HG03520 (cell line): ENCODE measurements around the gene PCYT1B.
"Not testable (repeated sequence)": the region's sequence is repeated elsewhere in the genome, so short reads cannot be mapped to it uniquely, and the experiment has no call there.

Experiments used
- ATAC-seq: cut with Tn5 transposase; IDR thresholded peaks from one replicate; pipeline ENCODE4 v1.9.1; 2021; ENCODE audit warnings: mild to moderate bottlenecking, moderate library complexity; ENCODE audit not compliant: unreplicated experiment

The PCYT1B gene

DNA sequence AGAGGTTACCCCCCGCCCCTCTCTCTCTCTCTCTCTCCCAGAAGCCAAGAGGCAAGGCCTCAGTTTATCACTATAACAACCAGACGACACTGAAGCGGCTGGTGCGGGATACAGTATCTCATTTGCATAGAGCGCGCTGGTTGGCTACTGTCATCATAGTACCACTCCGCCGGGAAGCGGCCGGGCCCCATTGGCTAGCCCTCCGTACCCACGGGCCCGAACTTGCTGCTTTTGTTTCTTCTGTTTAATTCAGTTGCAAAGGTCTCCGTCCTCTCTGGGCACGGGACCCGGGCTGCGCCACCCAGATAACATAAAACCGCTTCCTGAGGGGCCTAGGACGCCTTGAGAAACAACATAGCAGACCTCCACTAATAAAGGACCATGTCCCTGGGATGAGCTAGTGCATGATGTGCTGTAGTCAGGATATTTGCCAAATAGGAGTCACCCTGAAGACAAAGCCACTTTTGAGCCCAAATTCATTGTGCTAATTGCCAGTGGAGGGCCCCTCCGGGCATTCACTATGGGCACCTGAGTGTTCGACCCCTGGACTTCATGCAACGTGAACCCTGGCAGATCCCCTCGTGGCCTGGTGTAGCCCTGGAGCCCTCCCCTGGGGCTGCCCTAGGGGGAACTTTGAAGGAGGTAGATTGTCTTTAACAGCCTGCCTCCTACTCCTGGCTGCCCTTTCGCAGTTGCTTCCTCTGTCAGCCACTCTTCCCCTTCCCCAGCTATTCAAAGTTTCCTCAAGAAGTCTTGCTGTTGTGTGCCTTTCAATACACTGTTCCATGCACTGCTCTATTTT, at the start of gene PCYT1B:
Gene PCYT1B (minus strand): TSS at position 91 of the 802 bp plus-strand sequence. CDS start 242 bp downstream, outside the sequence.
- peak; percentile 88 for ATAC-seq

DNA sequence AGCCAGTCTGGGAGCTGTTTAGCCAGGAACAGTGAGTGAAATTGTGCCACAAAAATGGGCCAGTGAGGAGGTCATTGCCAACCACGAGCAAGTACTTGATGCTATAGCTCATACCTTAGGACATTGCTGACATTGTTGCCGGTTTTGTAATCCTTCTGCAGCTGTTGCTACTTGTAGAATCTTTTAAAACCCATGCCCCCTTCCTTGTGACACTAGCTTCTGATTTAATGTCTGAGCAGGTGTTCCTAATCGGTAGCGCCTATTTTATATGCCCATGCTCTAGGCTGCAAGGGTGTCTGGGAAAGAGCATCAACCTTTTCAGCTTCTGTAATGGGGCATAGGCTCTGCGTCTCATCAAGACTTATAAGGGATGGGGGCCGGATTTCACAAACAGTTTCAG, 49.1 kb upstream of the PCYT1B start:
- no peak for ATAC-seq

DNA sequence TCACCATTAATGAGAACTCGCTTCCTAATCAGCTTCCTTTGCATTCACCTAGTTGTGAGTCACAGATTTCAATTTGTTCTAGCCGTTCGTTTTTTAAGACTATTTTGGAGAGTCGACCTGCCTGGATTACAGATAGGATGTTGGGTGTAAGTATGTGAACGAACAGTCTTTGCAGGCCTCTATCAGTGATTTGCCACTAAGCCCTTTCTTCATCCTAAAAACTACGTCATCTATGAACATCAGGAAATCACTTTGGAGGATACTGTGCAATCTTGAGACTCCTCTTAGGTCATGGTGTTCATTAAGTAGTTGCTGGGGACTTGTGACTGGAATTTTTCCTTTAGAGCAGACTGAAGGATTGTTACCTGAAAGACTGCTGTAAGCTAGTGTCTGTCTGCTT, 47.7 kb upstream of the PCYT1B start:
- no peak for ATAC-seq

DNA sequence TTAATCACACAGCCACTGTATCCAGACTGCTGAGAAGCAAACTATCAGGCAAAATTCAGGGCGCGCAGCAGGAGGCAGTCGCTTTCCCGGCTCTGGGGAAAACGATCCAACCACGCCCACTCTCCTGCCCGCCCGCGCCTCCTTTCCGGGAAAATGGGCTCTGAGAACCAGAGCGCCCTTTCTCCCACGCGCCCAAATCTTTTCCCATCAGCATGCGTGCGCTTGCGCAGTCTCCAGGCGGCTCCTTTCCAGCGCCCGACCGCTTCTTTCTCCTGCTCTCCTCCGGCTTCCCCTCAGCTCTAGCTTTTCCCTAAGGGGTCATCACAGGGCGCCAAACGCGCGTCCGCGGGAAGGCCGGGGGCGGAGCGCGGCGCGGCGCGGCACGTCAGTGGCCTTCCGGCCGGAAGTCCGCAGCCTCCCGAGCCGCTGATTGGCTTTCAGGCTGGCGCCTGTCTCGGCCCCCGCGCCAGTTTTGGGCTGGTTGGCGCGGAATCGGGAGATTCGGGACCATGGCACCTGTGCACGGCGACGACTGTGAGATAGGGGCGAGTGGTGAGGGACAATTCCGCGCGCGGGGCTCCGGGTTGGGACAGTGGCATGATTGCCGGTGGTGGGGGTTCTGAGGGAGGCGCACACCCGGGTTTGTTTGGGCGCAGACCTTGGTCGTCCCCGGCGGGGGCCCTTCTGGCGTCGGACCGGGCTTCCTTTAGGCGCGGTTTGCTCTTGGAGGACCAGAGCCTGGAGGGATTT, 46.5 kb upstream of the PCYT1B start, which contains the start of gene POLA1:
Gene POLA1 (plus strand): TSS at position 466 of the 750 bp plus-strand sequence. CDS start 44 bp downstream, at position 510.
- peak; percentile 86 for ATAC-seq

DNA sequence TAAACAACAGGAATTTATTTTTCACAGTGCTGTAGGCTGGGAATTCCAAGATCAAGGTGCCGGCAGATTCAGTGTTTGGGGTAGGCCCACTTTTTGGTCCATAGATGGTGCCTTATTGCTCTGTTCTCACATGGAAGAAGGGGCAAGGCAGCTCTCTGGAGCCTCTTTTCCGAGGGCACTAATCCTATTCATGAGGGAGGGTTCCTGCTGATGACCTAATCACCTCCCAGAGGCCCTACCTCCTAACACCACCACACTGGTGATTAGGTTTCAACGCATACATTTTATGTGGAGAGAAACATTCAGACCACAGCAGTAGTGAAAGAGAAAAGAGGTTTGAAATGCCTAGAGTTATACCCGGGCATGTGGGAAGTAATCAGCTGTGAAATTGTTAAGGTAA, 45.2 kb upstream of the PCYT1B start:
- ATAC-seq = no peak

DNA sequence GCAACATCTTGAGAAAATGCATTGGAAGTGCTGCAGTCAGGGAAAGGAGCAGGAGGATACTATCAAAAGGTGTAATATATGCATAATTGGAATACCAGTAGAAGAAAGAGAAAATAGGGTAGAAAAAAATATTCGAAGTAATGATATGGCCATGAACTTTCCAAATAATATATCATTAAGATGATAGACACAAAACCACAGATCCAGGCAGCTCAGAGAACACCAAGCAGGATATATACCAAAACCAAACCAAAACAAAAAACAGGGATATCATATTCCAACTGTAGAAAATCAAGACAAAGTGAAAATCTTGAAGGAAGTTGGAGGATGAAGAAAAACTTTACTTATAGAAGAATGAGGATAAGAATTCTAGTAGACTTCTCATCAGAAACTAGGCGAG, 36.9 kb upstream of the PCYT1B start:
- ATAC-seq = no peak

DNA sequence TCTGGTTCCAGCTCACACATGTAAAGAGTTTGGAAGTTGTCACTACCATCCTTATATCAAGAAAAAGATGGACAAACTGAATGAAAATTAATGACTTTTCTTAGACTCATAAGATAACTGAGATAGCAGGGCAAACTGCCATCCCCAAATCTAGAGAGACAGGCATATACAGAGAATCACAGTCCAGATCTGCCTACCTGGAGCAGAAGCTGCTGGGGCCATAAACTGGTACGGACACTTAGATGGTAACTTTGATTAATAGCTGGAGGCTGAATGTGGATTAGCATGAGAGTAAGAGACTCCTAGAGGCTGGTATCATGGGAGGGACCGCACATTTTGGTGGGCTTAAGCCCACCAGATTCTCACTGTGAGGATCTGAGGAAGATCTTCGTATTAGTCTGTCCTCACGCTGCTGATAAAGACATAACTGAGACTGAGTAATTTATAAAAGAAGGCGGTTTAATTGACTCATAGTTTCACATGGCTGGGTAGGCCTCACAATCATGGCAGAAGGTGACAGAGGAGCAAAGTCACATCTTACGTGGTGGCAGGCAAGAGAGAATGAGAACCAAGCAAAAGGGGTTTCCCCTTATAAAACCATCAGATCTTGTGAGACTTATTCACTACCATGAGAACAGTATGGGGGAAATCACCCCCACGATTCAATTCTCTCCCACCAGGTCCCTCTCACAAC, 35.7 kb upstream of the PCYT1B start:
- ATAC-seq = no peak

DNA sequence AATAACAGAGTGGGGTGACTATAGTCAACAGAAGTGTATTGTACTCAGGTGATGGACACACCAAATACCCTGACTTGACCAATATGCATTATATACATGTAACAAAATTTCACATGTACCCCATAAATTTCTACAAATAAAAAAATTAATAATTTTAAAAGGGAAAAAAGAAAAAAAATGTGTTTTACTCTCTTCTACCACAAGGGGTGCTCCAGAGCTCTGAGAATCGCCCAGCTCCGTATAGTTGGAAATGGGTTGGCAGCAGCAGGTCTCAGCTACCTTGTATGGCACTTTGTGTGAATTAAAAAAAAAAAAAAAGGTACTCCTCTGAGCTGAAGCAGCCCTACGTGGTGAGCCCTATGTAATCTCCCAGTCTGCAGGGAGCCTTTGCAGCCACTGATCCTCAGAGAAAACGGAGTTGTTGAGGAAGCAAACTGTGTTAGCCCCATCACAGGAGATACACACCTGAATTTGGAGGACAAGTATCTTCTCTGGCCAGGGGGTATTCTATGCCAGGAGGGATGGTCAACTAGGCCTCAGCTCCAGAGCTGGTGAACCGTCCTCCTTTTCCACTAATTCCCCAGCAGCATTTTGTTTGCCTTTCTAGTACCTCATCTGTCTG, 29.4 kb upstream of the PCYT1B start:
- ATAC-seq = no peak

DNA sequence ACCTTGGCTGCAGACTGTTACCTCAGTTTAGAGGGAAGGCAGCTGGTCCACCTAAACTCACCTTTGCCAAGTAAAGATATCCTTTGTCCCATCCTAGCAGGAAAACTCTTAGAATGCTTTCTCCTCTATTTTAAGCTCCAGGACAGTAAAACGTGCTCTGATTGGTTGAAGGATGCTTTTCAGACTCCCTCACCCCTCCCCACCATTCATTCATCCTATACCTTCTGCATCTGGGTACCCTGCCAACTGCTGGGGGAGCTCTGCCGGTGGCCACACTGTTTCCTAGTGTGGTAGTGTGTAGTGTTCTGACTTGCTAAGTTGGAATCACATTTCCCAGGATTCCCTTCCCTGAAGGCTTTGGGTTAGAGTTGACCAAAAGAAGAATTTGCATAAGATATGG, 26.3 kb upstream of the PCYT1B start:
- ATAC-seq = no peak

DNA sequence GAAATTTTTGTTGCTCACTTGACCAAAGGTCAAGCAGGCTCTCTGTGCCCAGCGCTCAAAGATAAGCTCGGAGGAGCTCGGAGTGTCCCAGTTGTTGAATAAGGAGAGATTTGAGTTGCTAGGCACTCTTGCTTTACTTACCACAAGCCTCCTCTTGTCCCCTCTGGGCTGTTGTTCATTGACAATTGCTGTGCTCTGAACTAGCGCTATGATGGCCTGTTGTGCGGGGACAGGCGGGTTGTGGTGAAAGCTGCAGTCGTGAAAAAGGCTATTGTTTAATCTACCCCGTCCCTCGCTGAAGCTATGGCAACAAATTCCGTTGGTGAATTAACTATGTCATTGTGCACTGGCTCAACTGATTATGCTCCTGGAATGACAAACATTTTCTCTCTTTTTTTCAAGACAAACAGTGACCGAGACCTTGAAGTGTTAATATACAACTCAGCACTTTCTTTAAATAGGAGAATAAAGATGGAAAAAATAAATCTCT, 25.6 kb upstream of the PCYT1B start:
- no peak for ATAC-seq

DNA sequence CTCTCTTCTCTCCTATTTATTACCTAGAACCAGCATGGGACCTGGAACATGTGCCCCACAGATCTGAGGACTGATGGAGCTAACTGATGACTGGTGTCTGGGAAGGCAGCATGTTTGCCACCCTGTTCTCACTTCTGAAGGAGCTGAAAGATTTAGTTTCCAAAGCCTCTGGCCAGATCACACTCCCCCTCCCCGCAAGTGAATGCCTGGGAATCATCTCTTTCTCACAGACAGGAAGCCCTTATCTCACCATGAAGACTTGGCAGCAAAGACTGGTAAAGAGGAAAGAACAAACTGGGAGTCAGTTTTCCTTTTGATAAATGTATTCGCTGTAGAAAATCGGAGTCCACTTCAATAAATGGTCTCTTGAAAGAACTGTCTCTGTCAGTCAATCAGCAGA, 21.0 kb upstream of the PCYT1B start:
- ATAC-seq = no peak

DNA sequence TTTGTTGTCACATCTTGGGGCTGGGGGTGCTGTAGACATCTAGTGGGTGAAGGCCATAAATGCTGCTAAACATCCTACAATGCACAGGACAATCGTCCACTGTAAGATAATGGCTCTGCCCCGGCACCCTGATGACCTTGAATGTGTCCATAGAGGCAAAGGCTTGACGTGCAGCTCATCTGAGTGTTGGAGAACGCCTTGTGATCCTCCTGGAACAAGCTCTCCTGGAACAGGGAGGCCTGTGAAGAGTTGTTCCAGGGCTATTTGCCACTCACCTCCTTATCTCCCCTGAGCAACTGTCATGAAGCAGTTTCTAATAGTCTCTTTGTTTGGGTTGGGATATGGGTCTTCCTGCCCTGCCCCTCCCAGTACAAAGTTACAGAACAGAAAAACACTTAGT, 15.2 kb upstream of the PCYT1B start:
- ATAC-seq = no peak

DNA sequence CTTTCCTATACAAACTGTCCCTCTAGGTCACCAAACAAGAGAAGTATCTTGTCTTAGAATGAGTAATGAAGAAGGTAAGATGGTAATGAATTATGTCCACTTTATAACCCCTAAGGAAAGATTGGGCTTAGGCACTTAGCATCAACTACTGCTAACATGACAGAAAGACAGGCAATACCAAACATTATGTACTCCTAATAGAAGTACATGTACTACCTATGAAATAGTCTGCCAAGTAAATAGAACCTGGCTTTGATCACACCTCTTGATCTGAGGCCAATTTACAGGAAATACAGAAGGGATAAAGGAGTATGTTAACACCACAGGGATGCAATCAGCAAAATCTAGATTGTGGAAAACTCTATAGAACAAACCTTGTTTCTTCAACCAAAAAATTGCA, 14.1 kb upstream of the PCYT1B start:
- ATAC-seq = no peak

DNA sequence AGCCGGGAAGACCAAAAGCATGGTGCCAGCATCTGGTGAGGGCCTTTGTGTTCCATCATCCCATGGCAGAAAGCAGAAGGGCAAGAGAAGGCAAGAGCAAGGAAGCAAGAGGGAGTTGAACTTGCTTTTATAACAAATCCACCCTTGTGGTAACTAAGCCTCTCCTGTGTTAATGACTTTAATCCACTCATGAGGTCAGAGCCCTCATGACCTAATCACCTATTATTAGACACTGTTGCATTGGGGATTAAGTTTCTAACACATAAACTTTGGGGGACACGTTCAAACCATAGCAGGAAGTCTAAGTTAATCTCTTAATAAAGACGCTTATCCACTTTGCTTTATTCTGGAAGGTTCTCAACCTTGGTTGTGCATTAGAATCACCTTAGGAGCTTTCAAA, 12.5 kb upstream of the PCYT1B start:
- ATAC-seq = no peak

DNA sequence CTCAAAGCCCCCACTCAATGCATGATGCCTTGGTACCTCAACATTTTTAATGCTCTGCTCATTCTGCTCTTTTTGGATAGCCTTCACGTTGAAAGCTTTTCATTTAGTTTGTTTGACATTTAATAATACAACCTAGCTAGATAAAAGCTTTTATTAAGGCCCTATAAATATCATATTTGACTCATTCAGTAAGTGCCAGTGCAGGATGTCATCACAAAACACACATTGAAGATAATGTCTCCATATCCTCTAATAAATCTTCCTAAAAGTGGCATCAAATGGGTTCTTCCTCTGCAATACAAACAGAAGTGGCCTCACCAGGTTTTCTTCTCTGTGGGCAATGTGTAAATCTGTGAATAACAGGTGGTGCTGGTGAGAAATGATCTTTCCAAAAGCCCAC, 12.0 kb upstream of the PCYT1B start:
- no peak for ATAC-seq

DNA sequence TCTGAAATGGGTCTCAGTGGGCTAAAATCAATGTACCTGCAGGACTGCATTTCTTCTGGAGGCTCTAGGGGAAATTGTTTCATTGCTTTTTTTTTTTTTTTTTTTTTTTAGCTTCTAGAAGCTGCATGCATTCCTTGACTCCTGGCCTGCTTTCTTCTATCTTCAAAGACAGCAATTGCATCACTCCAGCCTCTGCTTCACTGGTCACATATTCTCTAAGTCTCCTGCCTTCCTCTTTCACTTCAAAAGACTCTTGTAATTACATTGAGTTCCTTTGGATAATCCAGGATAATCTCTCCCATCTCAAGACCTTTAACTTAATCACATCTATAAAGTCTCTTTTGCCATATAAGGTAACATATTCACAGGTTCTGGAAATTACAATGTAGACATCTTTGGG, 11.3 kb upstream of the PCYT1B start:
- ATAC-seq = no peak

DNA sequence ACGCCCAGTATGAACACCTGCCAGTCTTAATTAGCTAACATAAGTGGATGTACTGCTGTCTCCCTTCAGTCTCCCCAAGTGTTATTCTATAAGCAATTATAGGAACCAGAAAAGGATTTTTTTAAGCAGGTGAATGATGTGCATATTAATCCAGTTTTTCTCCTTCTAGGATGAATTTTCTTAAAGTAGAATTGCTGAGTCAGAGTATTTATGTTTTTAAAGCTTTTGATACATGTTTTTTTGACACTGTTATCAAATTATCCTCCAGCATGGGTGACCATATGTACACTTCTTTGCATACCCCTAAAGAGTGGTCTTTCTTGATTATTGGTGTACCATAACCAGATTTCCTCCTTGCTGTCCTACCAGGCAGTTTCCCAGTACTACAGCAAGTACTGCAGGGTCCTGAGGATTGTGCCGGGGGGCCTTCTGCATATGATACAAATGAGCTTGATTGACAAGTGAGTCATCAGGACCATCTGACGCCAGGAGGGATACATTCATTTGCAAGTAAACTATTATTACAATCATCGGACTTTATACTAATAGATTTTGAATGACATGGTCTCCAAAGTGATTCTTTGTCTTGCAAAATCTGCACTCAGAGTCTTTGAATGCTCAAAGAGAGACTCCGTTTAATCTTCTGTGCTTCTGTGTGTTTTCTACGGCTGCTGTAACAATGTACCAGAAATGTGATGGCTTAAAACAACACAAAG, 10.7 kb upstream of the PCYT1B start:
- no peak for ATAC-seq

DNA sequence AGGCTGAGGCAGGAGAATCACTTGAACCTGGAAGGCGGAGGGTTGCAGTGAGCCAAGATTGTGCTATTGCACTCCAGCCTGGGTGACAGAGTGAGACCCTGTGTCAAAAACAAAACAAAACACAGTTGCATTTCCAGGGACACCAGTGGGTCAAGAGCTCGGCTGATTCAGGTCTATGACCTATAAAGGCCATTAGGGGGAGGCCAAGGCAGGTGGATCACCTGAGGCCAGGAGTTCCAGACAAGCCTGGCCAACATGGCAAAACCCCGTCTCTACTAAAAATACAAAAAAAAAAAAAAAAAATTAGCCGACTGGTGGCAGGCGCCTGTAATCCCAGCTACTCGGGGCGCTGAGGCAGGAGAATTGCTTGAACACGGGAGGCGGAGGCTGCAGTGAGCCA, 8.5 kb upstream of the PCYT1B start:
- not testable (repeated sequence) for ATAC-seq

DNA sequence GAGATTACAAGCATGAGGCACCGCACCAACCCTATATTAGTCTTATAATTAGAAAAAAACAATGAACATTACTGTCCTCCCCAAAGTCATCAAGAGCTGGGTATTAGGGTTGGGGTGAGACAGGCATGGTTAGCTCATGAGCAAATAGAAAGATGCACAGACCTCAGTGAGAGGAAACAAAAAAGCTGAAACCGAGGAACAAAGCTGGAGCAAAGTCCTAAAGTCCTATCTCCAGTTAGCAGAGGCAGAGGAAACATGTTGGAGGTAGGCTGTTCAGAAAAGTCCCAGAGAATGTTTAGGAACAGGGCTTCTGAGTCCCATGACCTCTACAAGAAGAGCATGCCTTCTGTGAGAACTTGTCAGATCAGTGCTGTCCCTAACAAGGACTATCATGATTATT, 4.6 kb upstream of the PCYT1B start:
- ATAC-seq = no peak

DNA sequence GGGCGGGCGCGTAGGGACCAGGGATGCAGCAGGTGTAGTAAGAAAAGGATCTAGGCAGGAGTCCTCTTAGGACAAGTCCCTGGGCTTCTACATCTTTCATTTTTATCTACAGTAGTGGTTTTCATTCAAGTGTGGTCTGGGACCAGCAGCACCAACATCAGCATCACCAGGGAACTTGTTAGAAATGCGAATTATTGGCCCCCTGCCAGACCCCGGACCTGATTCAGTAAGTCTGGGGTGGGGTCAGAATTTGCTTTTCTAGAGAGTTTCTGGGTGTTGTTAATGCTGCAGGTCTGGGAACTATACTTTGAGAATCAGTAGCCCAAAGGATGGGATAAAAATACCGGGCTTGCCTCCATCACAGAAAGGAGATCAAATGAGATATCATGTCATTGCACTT, 1.3 kb upstream of the PCYT1B start:
- ATAC-seq = no peak
